GM12875 (cell line): ENCODE data around the gene ZNF761.
"Not testable (repeated sequence)": the region's sequence is repeated elsewhere in the genome, so short reads cannot be mapped to it uniquely, and the experiment has no call there.

Experiments used
- H3K4me3 ChIP-seq: one replicate; pipeline ENCODE4 v1.5.1; 2011; ENCODE audit warnings: low read depth, low read length, control low read depth
- TF ChIP-seq, protein P1 (sequence below): IDR thresholded peaks from 2 replicates; pipeline ENCODE4 v1.5.1; 2011; ENCODE audit warnings: low read depth, mild to moderate bottlenecking, control low read depth, inconsistent platforms, low read length, moderate library complexity, borderline replicate concordance; ENCODE audit not compliant: insufficient read depth

ZNF761 gene

DNA sequence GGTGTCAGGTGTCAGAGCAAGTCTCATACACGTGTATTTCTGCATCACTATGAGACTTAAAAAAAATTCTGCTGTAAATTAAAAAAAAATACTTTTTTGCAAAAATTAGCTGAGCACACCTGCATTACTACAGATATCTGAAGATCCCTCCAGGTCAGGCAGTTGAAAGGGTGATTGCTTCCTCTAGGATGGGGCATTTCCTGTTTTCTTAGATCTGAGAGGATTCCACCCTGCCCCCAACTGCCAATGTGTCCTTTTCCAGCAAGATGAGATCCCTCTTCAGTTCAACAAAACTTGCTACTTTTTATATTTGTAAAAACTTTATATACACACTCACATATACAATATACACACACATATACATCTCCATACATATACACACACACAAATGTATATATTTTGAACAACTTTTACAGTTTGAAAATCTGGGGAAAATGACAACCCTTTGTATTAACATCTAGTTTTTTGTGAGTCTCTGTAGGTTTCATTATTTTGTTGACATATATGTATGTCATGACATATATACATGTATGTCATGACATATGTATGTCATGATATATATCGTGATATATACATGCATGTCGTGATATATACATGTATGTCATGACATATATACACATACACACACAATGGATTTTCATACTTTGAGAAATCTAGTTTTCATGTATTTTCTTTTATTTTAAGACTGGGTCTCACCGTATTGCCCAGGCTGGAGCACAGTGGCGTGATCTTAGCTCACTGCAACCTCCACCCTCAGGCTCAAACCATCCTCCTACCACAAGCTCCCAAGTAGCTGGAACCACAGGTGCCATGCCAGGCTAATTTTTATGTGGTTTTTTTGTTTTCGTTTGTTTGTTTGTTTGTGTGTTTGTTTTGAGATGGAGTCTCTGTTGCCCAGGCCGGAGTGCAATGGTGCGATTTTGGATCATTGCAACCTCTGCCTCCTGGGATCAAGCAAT, 53.5 kb downstream of the ZNF761 start:
- TF ChIP-seq, protein P1, sequence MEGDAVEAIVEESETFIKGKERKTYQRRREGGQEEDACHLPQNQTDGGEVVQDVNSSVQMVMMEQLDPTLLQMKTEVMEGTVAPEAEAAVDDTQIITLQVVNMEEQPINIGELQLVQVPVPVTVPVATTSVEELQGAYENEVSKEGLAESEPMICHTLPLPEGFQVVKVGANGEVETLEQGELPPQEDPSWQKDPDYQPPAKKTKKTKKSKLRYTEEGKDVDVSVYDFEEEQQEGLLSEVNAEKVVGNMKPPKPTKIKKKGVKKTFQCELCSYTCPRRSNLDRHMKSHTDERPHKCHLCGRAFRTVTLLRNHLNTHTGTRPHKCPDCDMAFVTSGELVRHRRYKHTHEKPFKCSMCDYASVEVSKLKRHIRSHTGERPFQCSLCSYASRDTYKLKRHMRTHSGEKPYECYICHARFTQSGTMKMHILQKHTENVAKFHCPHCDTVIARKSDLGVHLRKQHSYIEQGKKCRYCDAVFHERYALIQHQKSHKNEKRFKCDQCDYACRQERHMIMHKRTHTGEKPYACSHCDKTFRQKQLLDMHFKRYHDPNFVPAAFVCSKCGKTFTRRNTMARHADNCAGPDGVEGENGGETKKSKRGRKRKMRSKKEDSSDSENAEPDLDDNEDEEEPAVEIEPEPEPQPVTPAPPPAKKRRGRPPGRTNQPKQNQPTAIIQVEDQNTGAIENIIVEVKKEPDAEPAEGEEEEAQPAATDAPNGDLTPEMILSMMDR: no peak
- no peak overlapping the region for H3K4me3 ChIP-seq

DNA sequence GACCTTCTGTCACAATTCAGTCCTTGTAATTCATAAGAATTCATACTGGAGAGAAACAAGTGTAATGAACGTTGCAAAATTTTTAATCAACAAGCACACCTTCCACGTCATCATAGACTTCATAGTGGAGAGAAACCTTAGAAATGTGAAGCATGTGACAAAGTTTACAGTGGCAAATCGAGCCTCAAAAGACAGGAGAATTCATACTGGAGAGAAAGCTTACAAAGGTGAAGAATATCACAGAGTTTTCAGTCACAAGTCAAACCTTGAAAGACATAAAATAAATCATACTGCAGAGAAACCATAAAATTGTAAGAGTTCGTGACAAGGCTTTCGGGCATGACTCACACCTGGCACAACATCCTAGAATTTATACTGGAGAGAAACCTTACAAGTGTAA, 60.4 kb downstream of the ZNF761 start:
- H3K4me3 ChIP-seq: no peak overlapping the region
- TF ChIP-seq, protein P1: no peak

DNA sequence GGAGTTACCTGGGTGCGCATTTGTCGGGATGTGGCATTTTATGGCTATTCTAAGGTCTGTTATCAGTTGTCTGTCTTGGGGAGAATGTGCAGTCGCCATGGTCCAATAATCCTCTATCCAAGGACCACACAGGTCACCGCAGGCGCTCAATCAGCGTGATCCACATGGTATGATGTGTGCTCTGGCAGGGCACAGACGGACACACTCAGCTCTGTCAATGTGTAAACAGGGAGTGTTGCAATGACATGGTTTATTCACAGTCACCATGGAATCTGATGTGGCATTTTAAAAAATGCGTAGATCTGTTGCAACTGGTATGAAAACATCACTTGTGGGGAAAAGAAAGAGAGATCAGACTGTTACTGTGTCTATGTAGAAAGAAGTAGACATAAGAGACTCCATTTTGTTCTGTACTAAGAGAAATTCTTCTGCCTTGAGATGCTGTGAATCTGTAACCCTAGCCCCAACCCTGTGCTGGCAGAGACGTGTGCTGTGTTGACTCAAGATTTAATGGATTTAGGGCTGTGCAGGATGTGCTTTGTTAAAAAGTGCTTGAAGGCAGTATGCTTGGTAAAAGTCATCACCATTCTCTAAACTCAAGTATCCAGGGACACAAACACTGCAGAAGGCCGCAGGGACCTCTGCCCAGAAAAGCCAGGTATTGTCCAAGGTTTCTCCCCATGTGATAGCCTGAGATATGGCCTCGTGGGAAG, 65.7 kb downstream of the ZNF761 start:
- H3K4me3 ChIP-seq: not testable (repeated sequence)

- not testable (repeated sequence) for H3K4me3 ChIP-seq
These were observed 66.2 kb downstream of the ZNF761 start for GRCh38 chr19:53498024-53498395.

- not testable (repeated sequence) for H3K4me3 ChIP-seq
These were observed 71.4 kb downstream of the ZNF761 start for GRCh38 chr19:53503151-53503550.

DNA sequence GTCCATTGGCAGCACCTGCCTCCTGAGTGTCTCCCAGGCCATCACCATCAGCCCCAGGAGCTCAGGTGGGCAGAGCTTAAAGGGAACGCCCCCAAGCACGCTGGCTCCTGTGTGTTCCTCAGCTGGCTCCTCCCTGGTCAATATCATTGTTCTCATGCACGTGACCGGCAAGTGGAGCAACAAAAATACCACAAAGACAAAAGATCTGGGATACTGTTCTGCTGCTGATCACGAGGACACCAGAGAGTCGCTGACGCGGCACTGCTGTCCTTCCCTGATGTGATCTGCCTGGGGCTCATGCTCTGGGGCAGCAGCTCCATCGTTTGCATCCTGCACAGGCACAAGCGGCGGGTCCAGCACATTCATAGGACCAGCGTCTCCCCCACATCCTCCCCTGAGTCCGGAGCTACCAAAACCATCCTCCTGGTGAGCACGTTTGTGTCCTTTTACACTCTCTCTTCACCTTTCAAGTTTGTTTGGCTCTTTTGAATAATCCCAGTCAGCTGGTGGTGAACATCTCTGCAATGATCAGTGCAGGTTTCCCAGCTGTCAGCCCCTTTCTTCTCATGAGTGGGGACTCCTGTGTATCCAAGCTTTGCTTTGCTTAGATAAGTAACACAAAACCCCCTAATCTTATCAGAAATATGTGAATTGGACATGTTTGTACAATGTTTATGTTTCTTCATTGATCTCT, 72.0 kb downstream of the ZNF761 start:
- H3K4me3 ChIP-seq: not testable (repeated sequence)

DNA sequence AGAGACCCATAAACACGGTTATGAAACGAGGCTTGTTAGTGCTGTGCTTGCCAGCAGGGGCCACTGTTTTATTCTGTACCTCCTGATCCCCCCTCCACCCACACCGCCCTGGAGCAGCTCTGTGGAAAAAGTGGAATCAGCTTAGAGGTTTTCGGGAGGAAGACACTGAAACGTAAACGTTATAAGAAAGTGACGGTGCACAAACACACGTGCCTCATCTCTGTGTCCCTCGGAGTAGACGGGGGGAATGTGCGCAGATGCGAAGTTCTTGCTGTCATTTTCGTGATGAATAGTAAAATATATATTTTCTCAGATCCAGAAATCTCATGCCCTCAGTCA, 72.5 kb downstream of the ZNF761 start:
- not testable (repeated sequence) for H3K4me3 ChIP-seq

GRCh38 chr19:53504885-53505284, 73.1 kb downstream of the ZNF761 start:
- TF ChIP-seq, protein P1: no peak
- no peak overlapping the region for H3K4me3 ChIP-seq

DNA sequence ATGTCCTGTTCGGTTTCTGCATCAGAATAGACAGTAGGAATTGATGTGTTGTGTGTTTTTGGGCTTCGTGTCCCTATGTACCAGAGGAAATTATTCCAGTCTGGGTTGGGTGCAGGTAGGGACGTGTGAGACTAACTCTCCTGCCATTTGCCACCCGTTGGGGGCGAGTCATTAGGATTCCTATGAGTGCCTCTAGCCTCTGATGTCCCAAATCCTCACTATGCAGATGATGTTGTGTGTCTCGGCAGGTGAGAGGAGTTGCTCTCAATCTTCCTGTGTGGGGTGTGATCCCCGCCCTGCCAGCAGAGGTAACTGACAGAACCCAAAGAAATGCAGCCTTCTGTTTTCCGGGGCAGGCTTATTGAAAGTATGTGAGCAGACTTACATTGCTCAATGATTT, 74.9 kb downstream of the ZNF761 start:
- H3K4me3 ChIP-seq: no peak overlapping the region
- TF ChIP-seq, protein P1: no peak
